GM18873 (cell line): Measurements from ENCODE around the gene ADGRA1.

ENCODE experiments used
- ATAC-seq: cut with Tn5 transposase; IDR thresholded peaks from one replicate; pipeline ENCODE4 v1.9.1; 2021; ENCODE audit warnings: mild to moderate bottlenecking, moderate library complexity, moderate number of reproducible peaks; ENCODE audit not compliant: unreplicated experiment, low FRiP score

ADGRA1 gene

DNA sequence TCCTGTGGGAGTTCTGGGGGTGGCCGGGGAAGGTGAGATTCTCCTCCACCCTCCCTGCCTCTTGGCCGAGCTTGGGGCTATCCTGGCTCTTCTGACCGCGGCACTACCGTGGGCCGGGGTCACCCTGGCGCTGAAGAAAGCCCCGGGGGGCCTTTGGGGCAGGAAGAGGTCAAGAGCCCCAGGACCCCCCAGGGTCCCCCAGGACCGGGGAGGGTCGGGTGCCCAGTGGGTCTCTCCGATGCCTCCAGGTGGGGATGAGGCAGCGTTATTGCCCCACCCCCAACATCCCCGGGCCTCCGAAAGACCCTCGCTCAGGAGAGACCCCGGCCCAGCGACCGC is 71.9 kb downstream of the ADGRA1 start:
- ATAC-seq, result no peak

DNA sequence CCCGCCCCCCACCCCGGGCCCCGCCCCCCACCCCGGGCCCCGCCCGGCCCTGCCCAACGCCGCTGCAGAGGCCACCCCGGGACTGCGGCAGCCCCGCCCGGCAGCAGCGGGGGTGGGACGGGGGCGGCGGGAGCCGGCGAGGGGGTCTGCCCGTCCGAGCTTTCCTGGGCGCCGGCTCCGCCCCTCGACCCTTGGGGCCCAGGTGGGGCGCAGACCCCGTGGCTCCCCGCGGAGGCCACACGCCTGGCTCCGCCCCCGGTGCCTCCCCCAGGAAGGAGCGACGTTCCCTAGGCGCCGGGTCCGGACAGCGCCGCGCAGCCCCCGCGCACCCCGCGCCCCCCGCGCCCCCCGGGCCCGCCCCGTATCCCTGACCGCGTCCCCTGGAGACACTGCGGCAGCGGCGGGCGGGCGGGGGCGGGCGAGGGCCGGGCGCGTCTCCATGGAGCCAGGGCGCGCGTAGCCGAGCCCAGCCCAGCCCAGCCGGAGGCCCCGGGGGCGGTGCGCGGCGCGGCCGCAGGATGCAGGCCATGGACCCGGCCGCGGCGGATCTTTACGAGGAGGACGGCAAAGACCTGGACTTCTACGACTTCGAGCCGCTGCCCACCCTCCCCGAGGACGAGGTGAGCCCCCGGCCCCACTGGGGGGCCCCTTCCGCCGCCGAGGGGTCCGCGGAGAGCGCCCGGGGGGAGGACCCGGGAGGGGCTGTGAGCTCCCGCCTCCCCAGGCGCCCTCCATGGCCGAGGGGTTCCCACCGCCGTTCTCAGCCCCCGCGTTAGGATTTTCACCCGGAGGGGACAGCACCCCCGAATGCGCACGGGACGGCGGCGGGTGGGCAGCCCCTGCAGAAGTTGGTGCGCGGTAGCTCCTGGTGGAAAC is 72.5 kb downstream of the ADGRA1 start, which contains the start of gene KNDC1:
Gene KNDC1 (plus strand): TSS at position 270 of the 876 bp plus-strand sequence. CDS start 249 bp downstream, at position 519.
- ATAC-seq, result no peak

GRCh38 chr10:133160826-133161471 is 73.2 kb downstream of the ADGRA1 start:
- no peak for ATAC-seq

DNA sequence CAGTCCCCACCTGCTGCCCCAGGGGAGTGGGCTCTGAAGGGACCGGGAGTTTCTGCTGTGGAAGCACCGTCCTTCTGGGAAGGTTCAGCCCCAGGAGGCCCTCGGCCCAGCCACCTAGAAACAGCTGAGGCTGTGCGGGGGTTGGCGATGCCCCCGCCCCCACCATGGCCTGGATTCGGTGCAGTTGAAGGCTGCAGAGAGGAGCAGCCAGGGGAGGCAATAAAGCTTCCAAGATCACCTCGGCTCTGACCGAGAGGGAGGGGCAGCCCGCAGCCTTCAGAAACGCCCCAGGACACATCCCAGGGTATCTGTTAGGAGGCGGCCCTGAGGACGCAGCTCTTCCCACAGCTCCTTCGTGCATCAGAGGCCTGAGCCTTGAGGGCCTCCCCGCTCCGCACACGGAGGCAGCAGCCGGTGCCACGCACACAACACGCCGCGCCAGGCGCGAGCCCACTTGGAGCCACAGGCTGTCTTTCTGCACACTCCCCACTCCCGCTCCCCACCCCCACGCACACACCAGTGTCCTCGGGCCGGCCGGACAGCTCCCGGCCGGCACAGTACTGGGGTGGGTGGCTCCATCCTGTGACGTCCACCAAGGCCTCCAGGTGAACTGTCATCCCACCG is 73.9 kb downstream of the ADGRA1 start:
- no peak for ATAC-seq

- ATAC-seq, result no peak
Observed at GRCh38 chr10:133162178-133162909, 74.6 kb downstream of the ADGRA1 start.

DNA sequence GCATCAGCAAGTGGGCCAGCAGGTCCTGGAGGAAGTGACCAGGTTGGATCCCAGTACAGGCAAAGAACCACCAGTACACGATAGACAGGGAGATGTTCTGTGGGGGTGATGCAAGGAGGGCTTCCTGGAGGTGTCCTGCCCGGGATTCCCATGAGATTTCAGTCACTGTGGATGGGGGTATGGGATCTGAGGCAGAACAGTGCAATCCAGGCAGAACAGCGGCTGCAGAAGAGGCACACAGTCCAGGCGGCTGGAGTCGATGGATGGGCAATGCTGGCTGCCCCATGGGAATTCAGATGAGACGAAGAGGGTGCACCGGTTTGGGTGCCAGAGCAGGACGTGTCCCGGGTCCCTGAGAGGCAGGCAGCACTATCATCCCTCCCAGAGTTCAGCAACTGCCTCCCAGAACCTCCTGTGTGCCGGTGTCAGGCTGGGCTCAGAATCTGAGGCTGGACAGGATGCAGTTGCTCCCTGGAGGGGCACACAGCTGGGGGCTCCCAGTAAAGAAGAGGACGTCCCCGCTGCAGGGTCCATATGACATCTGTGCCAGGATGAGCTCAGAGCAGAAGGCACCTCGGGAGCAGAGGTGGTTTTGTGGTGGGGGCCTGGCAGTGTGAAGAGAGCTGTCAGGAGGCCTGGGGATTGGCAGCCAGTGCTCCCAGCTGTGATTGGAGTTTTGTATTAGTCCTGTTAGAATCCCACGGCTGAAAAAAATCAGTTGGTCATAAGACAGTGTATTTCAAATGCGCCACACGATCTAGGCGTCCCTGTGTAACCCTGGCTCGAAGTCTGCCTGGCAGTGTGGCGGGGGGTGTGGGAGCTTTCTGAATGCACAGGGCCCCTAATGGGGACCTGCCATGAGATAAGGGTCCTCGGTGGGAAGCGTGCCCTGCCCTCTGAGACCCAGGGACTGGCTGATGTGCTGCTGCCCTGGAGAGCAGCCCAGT is 75.5 kb downstream of the ADGRA1 start:
- ATAC-seq, result no peak

- no peak for ATAC-seq
Observed at GRCh38 chr10:133163889-133164815, 76.4 kb downstream of the ADGRA1 start.

DNA sequence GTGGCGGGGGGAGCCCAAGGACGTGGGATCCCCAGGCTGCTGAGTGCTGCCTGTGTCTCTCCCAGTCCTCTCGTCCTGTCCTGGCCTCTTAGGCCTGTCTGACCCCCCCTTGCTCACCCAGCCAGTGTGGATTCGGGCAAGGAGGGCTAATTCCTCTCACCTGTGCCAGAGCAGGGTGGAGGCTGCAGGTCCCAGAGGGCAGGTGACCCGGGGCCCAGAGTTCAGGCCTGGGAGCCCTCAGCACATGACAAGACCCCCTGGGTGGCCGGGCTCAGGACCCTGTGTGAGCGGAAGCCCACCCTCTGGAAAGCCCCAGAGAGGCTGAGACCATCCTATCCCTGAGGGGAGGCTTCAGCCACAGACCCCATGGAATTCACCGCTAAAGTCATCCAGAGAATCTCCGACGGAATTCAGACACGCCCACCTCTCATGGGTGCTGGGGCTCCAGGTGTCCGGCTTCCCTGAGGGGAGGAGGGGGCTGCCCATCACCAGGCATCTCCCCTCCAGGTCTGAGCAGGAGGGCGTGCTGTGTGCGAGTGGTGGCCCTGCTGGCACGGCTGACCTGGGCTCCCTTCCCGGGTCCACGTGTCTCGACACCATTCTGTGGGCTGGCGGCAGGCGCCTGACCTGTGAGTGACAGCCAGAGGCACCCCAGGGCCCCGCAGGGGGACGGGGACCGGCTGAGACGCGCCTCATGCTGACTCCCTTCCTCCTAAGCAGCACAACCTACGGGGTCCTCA is 77.3 kb downstream of the ADGRA1 start:
- ATAC-seq, result no peak

GRCh38 chr10:133165556-133166503 is 78.1 kb downstream of the ADGRA1 start:
- ATAC-seq, result no peak

- no peak for ATAC-seq
Observed at GRCh38 chr10:133166504-133166827, 78.7 kb downstream of the ADGRA1 start.

DNA sequence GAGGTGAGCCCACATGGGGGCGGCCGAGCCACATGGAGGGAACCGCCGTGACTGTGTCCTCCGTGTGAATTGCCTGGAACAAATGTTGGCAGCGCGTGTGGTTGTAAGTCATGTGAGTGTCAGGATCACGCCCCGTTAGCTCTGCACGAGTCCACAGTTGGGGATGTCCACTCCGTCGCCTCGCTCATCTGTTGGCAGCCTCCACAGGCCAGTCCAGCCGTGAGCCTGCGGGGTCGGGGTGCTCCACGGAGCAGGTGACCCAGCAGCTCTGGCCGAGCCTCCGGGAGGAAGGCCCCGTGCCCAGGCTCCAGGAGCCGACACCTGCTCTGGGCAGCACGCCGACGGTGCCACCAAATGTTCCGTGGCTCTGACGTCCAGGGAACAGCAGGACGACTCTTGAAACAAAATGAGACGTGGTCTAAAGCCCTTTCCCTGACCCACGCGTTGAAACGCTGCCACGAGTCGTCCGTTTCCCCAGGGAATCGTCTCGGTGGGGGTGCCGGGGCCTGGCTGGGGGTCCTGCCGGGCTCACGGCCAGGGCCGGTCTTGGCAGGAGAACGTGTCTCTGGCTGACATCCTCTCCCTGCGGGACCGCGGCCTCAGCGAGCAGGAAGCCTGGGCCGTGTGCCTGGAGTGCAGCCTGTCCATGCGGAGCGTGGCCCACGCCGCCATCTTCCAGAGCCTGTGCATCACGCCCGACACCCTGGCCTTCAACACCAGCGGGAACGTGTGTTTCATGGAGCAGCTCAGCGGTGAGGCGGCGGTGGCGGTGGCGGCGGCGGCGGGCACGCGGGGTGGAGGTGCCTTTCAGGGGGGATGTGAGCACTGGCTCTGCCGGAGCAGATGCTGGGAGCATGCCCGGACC is 79.3 kb downstream of the ADGRA1 start:
- no peak for ATAC-seq

DNA sequence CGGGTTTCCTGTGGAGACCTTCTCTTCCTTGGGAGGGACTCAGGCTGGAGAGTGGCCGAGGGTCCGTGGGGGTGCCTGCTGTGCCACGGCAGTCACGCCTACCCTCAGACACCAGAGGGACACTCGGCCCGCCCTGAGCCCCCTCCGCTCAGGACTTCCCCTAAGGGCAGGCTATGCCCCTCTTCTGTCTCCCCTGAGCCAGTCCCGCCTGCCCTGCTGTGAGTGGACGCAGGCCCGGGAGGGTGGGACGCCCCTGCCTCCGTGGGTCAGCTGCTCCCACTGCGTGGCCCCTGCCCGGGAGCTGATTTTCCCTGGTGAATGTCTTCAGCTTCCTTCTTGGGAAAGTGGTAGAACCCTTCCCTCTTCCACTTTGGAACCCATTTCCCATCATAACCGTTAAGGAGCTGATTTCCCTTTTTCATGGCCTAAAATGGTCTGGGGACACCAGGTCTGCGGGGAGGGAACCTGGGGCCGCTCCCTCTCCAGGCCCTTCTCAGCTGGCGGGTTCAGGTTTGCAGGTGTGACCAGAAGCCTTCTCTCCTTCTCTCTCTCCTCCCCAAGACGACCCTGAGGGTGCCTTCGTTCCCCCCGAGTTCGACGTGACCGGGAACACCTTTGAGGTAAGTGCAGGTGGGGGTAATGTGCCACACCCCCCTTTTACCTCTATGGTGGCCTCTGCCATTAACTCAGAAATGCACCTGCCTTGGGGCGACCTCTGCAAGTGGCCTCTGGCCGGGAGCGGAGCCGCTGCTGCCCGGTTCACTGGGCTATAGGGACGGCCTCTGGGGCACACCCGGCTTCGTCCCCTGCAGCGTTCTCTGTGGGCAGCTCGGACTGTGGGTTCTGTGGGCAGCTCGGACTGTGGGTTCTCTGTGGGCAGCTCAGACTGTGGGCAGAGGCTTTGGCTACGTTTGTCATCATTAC is 80.2 kb downstream of the ADGRA1 start:
- no peak for ATAC-seq

DNA sequence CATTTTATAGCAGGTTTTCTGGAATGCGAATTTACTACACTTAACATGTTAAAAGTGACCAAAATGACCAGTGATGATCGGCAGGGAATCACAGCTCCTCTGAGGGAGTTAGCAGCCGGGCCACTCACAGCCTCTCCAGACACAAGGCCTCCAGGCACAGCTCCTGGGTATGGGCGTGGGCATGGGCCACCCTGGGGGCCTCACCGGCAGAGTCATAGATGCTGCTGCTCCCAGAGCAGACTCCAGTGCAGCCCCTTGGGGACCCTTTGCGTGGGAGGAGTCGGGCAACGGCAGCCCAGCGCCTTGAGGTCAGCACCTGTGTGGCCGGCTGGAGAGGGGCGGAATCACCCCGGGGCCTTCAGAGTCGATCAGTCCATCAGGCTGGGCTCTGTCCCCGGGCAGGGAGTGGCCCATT is 80.9 kb downstream of the ADGRA1 start:
- no peak for ATAC-seq

- no peak for ATAC-seq
Observed at GRCh38 chr10:133169173-133169947, 81.6 kb downstream of the ADGRA1 start.
